HG03196 (cell line): Measurements from ENCODE around the gene MFNG.

Experiments used
- ATAC-seq: cut with Tn5 transposase; IDR thresholded peaks from one replicate; pipeline ENCODE4 v1.9.1; 2021; ENCODE audit not compliant: unreplicated experiment

The MFNG gene

GRCh38 chr22:37497062-37497599, 10.9 kb upstream of the MFNG start:
- no peak for ATAC-seq

GRCh38 chr22:37496651-37497050, 10.5 kb upstream of the MFNG start:
- no peak for ATAC-seq

- no peak for ATAC-seq
These were observed 7.8 kb upstream of the MFNG start for GRCh38 chr22:37493979-37494378.

- ATAC-seq = no peak
These were observed 6.5 kb upstream of the MFNG start for GRCh38 chr22:37492428-37493344.

GRCh38 chr22:37491559-37492427, 5.6 kb upstream of the MFNG start:
- ATAC-seq = no peak

- no peak for ATAC-seq
These were observed 4.9 kb upstream of the MFNG start for GRCh38 chr22:37491106-37491505.

- no peak for ATAC-seq
These were observed 3.8 kb upstream of the MFNG start for GRCh38 chr22:37489983-37490382.

- ATAC-seq = no peak
These were observed 2.4 kb upstream of the MFNG start for GRCh38 chr22:37488337-37489135.

- ATAC-seq = no peak
These were observed 1.4 kb upstream of the MFNG start for GRCh38 chr22:37487571-37487970.

GRCh38 chr22:37487129-37487528, 945 bp upstream of the MFNG start:
- no peak for ATAC-seq

GRCh38 chr22:37485395-37486223, 575 bp downstream of the MFNG start:
- ATAC-seq = peak; percentile 1

- ATAC-seq = no peak
These were observed 1.4 kb downstream of the MFNG start for GRCh38 chr22:37484480-37485394.

GRCh38 chr22:37483050-37483449, 3.1 kb downstream of the MFNG start:
- no peak for ATAC-seq

GRCh38 chr22:37482244-37482643, 3.9 kb downstream of the MFNG start:
- ATAC-seq = no peak

- no peak for ATAC-seq
These were observed 4.8 kb downstream of the MFNG start for GRCh38 chr22:37481347-37481907.

- ATAC-seq = no peak
These were observed 5.5 kb downstream of the MFNG start for GRCh38 chr22:37480387-37481346.

GRCh38 chr22:37479196-37479595, 7.0 kb downstream of the MFNG start:
- no peak for ATAC-seq
